HG03095 (cell line): Measurements from ENCODE around the gene FAM53C.
"Not testable (repeated sequence)": the region's sequence is repeated elsewhere in the genome, so short reads cannot be mapped to it uniquely, and the experiment has no call there.

Experiments used
- ATAC-seq: cut with Tn5 transposase; IDR thresholded peaks from one replicate; pipeline ENCODE4 v1.9.1; 2021; ENCODE audit warnings: moderate library complexity; ENCODE audit not compliant: unreplicated experiment

FAM53C gene

GRCh38 chr5:138389332-138389731 is 51.3 kb downstream of the FAM53C start:
- no peak for ATAC-seq

- ATAC-seq: not testable (repeated sequence)
These were observed 51.8 kb downstream of the FAM53C start for GRCh38 chr5:138389911-138390310.

DNA sequence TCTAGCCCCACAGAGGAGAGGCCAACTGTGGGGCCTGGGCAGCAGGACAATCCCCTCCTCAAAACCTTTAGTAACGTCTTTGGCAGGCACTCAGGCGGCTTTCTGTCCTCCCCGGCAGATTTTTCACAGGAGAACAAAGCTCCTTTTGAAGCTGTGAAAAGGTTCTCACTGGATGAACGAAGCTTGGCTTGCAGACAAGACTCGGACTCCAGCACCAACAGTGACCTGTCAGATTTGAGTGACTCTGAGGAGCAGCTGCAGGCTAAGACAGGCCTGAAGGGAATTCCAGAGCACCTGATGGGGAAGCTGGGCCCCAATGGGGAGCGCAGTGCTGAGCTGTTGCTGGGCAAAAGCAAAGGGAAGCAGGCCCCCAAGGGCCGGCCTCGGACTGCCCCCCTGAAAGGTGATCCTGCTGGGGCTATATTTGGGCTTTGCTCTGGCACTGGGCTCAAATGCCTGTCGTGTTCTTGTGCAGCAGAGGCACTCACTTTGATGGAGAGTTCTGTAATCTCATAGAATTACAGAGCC is 53.9 kb downstream of the FAM53C start:
- ATAC-seq: no peak
